CMK (cell line): Measurements from ENCODE around the gene ITGA2.
"Not testable (repeated sequence)": the region's sequence is repeated elsewhere in the genome, so short reads cannot be mapped to it uniquely, and the experiment has no call there.

Experiments used
- DNase-seq: peaks from one replicate; pipeline ENCODE4 v3.0.0-alpha.2; 2010; ENCODE audit warnings: low read depth

ITGA2 gene

DNA sequence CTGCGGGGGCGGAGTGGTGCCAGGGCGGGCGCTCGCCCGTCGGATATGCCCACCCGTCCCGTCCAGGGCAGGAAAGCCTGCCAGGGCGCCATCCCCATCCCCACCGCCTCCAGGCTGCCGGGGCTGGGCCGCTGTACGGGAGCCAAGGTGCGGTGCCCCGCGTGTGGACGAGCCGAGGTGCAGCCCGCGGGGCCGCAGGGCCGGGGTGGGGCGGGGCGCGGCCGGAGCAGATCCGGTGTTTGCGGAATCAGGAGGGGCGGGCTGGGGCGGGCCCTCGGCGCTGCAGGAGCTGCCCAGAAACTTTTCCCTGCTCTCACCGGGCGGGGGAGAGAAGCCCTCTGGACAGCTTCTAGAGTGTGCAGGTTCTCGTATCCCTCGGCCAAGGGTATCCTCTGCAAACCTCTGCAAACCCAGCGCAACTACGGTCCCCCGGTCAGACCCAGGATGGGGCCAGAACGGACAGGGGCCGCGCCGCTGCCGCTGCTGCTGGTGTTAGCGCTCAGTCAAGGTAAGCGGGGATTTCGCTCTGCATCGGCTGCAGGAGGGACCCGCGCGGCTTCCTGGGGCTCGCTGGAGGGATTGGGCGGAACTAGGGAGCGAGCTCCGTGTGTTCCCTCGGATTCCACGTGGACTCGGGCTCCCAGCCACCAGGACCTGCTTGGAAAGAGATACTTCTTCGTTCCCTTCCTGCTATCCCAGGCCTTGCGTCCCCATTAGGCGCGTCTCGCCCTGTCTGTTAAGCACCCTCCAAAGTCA, at the start of gene ITGA2:
Gene ITGA2, plus strand, starts transcription at position 328 of the 756 bp plus-strand sequence. Its CDS starts 117 bp downstream, at position 445.
- no peak for DNase-seq

DNA sequence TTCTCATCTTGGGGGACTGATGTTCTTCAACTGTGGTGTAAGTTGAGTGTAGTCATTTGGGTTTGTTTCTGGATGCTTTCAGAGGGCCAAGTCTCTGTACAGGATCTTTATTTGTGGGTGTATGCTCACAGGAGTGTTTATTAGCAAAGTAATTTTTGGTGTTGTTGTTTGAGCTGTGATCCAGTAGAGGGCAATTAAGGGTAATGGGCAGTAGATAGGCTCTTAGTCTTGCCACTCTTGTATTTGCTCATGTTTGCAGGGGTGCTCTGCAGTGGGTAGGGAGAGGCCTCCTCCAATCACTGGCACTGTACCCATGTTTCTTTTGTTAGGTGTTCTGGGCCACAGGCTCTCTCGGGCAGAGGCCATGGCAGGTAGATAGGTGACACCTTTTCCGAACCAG, 45.9 kb upstream of the ITGA2 start:
- no peak for DNase-seq

DNA sequence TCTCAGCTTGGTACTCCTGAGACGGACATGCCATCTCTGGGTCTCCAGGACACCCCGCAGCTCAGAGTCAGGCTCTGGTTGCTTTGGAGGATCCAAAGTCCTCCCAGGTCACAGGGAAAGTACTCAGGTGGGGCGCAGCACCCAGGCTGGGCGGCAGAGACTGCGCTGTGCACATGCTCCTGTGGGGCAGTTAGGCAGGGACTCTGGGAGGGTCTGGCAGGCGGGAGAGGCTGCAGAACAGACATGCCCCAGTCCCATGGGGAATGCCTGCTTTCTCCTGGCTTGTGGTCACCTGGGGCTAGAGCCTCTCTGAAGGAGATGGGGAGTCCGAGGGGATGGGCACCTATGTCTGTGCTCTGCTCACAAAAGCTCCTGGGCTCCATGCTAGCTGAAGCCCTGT, 45.3 kb upstream of the ITGA2 start:
- no peak for DNase-seq

DNA sequence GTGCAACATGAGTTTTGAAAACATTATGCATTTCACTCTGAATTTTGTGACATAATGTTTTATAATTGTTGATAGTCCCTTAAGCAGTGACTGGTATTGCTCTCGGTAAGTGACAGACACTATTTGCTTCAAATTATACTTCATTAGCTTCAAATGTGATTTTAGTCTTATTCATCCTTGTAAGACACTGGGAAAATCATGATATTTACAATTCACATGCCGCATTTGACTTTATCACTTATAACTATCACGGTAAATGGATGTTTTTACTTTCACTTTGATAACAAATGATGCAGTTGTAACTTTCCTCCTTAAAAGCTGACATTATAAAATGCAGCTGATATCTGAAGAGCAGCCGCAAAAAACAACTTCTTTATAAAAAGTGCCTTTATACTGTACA, 44.1 kb upstream of the ITGA2 start:
- DNase-seq = no peak

DNA sequence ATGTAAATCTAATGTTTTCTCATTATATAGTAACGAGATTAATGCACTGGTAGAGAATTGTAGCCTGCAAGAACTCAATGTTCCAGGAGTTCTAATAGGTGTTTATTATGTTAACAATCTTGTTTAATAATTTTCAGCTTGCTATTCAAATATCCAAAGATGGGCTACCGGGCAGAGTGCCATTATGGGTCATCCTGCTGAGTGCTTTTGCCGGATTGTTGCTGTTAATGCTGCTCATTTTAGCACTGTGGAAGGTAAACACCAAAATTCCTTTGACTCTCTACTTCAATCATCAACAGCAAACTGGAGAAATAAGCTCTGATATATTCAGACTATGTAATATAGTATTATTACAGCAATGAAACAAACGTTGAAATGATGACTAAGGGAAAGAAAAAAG, 41.9 kb upstream of the ITGA2 start:
- DNase-seq = no peak

DNA sequence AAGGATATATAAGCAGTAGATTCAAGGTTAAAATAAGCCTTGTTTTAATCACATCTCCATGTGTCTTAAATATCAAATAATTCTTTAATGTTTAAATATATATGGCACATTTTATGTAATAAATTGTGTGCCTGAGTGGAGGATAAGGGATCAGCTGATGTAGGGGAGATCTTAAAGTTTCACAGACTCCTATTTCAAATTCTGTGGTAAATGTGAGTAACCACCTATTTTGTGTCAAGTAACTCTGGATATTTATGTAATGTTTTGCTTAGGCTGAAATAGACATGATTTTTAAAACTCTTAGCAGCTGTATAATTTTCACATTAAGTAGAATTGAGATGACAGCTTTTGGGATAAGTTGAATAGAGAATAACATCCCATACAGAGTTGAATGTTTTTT, 41.3 kb upstream of the ITGA2 start:
- DNase-seq = no peak

DNA sequence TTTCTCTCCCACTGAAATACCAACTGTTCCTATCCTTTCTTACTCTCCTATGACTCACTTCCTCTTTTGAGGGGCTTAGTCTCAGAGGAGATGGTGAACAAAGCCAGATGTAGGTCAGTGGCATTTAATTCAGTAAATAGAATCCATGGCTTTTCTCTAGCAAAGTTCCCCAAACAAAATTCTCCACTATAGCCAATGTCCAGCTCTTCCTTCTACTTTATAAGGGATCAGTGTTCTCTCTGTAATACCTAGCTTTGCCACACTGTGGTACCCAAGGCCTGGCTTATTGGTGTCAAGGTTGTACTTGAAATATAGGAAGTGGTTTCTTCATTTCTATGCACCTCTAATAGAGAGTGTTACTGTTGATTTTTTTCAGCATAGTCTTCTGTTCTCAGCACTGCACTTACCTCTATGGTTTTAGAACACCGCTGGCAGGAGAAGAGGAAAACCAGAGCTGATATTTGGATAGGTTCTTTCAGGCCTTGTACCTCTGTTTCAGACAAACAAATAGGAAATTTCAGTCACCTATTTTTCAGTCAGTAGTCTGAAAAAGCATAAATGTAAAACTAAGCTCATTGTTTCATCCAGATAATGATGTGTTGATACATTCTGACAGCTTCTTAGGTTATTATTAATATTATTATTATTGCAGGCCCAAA, 40.6 kb upstream of the ITGA2 start:
- DNase-seq = peak; percentile 22

DNA sequence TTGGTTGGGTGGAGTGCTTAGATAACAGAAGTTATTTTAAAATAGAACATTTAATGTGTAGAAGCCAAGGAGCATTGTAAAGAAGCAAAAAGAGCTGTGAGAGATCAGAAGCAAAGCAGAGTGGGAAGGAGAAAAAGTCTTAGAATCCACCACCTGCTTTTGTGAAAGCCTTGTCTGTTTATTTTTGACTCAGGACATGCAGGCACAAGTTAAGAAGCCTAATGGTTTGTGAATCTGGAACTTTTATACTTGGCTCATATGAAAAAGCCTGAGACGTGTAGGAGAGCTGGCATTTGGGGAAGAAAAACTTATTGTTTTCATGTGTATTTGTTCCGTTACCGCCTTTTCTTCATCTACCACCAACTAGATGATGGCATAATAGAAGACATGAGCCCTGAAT, 38.5 kb upstream of the ITGA2 start:
- no peak for DNase-seq

DNA sequence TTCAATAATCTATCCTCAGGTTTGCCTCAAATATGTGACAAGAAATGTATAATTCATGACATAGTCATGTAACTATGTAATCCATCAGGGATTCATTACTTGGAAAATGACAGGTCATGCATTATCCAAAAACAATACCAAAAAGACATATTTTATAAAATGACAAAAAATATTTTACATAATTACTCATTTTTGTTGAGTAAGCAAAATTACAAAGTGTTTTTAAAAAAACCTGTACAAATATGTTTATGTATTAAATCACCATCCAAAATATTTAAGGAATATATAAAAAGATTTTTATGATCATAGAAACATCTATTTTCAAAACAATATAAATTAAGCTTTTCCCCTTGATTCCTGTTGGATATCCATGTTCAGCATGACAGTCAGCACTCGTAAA, 36.7 kb upstream of the ITGA2 start:
- DNase-seq = no peak

DNA sequence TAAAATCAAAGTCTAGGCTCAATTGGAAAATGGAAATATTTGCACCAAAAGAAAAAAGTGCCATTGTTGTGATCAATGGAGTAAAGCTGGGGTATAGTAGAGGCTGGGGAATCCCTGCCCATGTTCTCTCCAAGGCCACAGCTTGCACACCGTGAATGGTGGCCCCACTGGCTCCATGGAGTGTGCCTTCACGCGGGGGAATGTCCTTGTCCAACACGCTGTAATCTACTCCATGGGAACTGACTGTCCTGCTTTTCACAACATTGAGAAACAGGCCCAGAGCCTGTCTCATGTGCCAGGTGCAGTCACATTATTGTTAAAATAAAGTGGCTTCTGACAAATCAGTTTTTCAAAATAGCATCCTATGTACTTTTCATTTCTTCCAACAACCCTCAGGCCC, 33.1 kb upstream of the ITGA2 start:
- no peak for DNase-seq

DNA sequence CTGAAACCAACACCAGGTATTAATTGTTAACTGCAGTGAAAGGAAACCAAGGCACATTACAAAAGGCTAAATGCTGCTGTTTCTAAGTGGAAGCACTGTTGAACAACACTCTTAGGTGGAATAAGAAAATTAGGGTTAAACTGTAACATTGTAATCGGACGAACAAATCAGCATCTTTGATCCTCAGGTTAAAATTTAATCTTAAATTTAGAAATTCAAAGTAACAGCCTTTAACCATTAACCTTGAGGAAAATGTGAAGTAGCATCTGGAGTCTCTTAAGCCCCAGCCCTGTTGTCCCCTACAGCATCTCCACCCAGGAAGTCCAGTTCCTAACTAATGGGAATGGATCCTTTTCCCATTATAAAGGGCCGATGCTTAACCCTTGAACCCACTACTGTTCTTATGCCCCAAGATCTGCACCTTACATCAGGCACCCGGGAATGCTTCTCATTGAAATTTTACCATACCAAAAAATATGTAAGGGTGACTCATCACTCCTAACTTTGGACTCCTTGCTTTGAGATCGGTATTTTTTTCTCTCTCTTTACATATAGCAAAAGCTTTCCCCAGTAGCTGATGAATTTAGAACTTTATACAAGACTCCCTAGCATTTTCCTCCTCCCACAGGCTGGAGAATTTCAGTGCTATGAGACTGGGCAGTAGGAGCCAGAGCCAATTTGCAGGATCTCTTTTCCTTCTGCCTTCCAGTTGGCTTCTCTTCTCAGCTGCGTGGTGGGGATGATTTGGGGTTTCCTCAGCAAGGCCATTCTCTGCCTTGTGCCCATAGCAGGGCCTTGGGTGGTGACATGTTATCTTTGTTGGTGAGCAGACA, 32.0 kb upstream of the ITGA2 start:
- no peak for DNase-seq

DNA sequence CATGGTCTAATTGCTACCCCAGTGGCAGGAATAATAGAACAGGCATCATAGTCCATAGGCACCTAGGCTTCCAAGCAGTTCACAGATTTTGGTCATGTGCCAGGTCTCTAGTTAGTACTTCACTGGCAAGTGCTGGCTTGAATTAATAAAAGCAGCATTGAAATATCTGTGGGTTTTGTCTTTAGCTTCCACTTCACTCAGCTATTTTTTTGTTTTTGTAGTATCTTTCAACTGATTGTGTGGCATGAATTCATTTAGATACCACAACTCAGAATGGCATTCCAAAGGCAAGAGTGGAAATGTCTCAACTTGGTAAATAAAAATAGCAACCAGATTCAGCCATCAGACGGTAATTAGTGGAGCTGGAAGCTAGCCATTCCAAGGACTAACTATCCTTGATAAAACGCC, 27.9 kb upstream of the ITGA2 start:
- DNase-seq = no peak

DNA sequence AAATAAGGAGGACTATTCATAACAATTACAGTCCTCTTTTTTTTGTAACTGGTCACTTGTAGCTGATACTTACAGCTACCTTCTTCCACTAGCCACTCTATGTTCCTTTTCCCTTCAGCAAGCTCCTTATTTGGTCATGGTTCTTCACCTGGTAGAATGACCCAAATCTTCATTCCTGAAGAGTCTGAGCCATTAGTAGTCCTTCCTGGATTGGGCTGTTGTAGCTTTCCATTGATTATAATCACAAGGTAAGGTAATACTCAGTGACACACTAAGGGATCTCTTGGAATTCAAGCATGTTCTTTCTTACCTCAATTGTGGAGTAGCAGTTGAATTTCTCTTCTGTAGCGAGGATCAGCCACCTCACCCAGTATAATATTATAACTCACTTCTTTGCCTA, 25.5 kb upstream of the ITGA2 start:
- DNase-seq = no peak

DNA sequence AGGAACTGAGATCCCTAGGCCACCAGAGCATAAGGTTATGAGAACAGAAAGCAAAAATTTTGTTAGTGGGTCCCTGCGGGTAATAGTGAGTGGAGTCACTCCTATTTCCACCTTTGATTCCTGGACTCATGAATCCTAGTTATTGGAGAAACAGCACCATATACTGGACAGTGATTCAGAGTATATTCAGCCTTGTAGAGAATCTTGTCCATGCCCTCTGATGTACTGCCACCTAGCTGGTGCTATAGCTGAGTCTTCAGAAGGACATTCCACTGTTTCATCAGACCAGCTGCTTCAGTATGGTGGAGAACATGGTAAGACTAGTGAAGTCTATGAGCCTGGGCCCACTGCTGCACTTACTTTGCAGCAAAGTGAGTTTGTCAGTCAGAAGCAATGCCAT, 25.0 kb upstream of the ITGA2 start:
- no peak for DNase-seq

DNA sequence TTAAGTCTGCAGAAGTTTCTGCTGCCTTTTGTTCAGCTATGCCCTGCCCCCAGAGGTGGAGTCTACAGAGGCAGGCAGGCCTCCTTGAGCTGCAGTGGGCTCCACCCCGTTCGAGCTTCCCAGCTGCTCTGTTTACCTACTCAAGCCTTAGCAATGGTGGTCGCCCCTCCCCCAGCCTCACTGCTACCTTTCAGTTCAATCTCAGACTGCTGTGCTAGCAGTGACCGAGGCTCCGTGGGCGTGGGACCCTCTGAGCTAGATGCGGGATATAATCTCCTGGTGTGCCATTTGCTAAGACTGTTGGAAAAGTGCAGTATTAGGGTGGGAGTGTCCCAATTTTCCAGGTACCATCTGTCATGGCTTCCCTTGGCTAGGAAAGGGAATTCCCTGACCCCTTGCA, 13.0 kb upstream of the ITGA2 start:
- DNase-seq = not testable (repeated sequence)

DNA sequence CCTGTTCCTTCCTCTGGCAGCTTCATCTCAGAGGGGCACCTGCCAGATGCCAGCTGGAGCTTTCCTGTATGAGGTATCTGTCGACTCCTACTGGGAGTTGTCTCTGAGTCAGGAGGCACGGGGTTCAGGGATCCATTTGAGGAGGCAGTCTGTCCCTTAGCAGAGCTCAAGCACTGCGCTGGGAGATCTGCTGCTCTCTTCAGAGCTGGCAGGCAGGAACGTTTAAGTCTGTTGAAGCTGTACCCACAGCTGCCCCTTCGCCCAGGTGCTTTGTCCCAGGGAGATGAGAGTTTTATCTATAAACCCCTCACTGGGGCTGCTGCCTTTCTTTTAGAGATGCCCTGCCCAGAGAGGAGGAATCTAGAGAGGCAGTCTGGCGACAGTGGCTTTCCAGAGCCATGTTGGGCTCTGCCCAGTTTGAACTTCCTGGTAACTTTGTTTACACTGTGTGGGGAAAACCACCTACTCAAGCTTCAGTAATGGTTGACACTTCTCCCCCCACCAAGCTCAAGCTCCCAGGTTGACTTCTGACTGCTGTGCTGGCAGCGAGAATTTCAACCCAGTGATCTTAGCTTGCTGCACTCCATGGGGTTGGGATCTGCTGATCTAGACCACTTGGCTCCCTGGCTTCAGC, 11.8 kb upstream of the ITGA2 start:
- no peak for DNase-seq

DNA sequence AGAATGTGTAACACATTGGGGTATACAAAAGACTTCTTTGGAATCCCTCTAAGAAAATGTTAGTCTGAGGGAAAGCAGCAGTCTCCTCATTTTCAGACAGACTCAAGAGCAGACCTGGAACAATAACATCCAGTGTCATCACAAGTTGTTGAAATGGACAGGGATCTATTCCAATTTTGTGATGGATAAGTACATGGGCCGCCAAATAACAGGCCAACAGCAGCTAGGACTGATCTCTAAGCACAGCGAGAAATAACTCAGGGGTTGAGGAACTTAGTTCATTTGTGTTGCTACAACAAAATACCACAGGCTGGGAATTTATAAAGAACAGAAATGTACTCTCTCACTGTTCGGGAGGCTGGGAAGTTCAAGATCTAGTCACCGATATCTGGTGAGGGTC, 7.6 kb upstream of the ITGA2 start:
- DNase-seq = no peak

DNA sequence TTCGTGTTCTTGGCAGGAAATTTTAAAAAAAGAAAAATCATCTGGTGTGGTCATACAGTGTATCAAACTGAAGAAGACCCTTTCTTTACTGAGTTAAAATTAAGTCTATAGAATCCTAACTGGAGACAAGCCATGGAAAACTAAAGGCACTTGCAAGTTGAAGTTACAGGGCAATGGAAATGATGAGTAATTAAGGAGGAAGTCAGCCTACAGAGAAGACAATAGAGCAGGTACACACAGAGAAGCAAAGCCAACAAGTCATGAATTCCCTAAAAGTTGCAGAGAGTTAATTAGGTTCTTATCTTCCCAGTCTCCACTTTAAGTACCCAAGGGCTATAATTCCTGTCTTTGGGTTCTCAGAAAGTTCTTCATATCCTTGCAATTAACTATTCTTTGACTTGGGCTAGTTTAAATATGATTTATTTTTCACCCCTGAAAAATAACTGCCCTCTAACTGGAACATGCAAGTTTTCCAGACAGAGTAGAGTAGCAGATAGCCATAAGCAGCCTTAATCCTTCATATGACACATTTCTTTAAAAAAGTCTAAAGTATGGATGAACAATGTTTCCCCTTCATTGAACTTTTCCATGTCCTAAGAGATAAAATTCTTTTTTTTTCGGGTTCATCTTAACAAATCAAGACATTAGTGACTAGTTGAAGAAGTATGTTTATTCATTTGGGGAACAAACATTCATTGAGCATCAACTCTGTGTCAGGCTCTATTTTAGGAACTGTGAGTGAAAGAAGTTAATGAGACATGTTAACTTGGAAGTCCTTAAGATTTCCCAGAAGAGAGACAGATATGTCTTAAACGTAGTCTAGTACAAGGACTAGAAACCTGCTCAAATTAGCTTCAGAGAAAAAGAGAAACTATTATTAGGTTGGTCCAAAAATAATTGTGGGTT, 5.2 kb upstream of the ITGA2 start:
- no peak for DNase-seq

DNA sequence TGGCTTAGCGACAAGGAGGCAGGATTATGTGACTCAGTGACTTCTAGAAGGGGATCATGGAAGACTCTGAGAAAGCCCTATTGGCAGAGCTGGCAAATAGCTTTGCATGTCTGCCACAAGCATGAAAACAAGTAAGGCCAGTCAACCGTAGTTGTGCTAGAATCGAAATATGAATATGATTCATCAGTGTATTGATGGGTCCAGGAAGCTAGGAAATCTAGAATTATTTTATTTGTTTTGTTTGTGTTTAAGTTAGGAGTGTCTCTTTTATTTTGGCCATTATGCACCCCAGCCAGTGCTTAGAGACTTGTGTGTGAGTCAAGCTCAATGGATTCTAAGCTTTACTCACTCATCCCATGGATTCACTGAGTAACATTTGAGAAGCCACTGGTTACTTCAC, 3.8 kb upstream of the ITGA2 start:
- no peak for DNase-seq

DNA sequence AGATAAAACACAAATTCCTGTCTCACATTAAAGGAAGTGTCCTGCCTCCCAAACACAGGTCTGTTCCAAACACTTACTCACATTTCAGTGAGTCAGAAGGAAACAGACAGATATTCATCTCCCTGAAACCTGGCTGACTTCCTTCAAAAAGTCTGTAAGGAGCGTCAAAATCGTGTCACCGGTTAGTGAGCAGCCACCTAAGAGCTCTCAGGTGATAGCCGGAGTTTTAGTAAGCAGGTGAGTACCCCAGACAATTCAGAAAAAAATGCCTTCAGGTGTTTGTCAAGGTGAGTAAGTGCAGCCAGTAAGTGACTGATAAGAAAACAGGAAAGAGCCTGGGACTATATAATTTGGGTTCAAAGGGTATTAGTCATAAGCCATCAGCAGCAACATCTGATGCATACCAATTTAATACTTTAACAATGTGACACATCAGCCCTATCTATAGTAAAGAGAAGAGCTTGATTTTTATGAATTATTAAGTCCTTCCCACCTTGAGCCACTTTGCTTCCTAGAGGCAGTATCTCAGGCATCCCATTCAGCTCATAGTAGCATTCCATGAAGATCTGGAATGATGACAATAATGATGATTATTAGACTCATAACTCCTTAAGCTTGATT, 1.3 kb upstream of the ITGA2 start:
- DNase-seq = no peak
